Large intestine (tissue), 3 donors: Measurements from ENCODE around the gene NUAK2. TPM values are rescaled to one million over a fixed set of nuclear protein-coding genes. Genes with fewer than 3 reads are reported as not detected.

Experiments used
- DNase-seq, 2 donors: peaks; one replicate each; pipeline versions ENCODE4 v3.0.0 to v3.0.0-alpha.2; 2013
- H3K27ac ChIP-seq: one replicate; pipeline ENCODE4 v1.5.1; 2013; ENCODE audit warnings: low read length
- H3K27me3 ChIP-seq: 2 replicates; pipeline ENCODE4 v1.6.1; 2013; ENCODE audit warnings: low read length; ENCODE audit not compliant: control insufficient read depth, insufficient read depth
- H3K36me3 ChIP-seq: 2 replicates; pipeline ENCODE4 v1.6.1; 2013; ENCODE audit warnings: low read length; ENCODE audit not compliant: control insufficient read depth, insufficient read depth
- H3K4me1 ChIP-seq: one replicate; pipeline ENCODE4 v1.6.1; 2013; ENCODE audit warnings: low read length; ENCODE audit not compliant: control insufficient read depth, insufficient read depth
- H3K4me3 ChIP-seq: one replicate; pipeline ENCODE4 v1.5.1; 2013; ENCODE audit warnings: low read length
- H3K9me3 ChIP-seq: one replicate; pipeline ENCODE4 v1.6.1; 2013; ENCODE audit warnings: mild to moderate bottlenecking, low read depth, low read length, moderate library complexity; ENCODE audit not compliant: control insufficient read depth
- WGBS: methylation state at CpG from one replicate; pipeline ENCODE4 v1.1.5; 2013; ENCODE audit warnings: low lambda C conversion rate; ENCODE audit not compliant: insufficient coverage; 5-methylcytosine and 5-hydroxymethylcytosine counted together
- polyA plus RNA-seq: library from polyadenylated mRNA; unstranded; fragments of 120-200 nt; gene quantifications from one replicate; pipeline ENCODE4 v1.2.1, GENCODE V29; 2013

Gene NUAK2
- polyA plus RNA-seq, 1 donor = 8.5 TPM

DNA sequence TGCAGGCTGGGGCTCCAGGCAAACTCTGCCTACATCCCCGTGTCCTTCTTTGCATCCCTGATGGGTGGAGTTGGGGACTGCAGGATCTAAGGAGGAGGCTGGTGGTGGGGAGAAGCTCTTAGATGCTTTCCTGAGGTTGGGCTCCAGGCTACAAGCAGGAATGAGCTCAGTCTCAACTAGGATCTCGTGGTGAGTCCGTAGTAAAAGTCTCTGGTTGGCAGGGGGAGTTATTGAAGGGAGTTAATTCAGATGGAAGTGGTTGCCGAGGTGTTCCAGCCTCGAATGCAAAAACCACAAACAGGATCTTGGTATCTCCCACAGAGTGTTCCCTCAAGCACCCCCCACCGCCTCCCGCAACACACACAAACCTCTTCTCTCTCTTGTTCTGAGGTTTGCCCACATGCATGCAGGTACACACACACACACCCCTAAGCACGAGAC, 58.8 kb downstream of the NUAK2 start:
- no peak overlapping the region for H3K27ac ChIP-seq

DNA sequence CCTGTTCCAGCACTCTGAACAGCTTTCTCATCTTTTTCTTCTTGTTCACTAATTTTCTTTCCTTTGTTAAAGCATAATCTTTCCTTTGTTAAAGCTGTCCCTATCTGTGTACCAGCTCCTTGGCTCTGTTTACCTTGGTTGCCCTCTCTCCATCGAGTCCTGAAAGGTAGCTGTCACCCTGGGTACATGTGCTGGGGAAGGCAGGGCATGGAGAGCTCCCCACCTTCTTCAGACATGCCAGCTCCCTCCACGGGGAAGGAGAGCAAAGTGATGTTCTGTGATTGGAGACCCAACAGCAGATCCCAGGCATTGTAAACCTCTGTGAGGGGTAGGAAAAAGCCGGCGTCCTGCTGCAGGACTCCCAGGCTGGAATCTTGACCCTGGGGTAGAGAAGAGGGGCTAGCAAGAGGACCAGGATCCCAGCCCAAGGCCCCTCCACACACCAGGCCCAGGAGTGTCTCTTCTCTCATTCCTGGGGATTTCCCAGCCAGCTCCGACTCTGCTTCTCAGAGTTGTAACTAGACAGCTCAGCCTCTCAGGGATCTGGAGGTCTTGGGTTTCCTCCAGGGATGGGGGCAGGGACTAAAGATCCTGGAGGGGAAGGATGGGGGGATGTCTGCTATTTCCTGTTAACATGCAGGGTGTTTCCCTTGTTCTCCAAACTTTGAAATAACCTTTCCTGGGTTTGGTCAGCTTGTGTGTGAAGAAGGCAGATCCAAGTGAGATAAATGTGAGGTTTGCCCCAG, 59.4 kb downstream of the NUAK2 start:
- Histone ChIP-seq H3K9me3 (no peaks in the 10 kb centered on the region), H3K4me1 (no peaks in the 10 kb centered on the region), H3K36me3 (no peaks in the 10 kb centered on the region), H3K4me3 (no peak overlapping the region), H3K27ac (peak overlapping the region; percentile 58), H3K27me3 (peaks cover 2% of the 10 kb centered on the region)
- DNase-seq = peak in 1 of 2 donors; percentile 37
- WGBS = no CpG with 5 or more reads among the region's 5 CpGs

More for the DNA sequence above, 58.8 kb downstream of the NUAK2 start:
- H3K36me3 ChIP-seq = no peaks in the 10 kb centered on the region
- no peak for DNase-seq
- H3K4me3 ChIP-seq = no peak overlapping the region
- no CpG with 5 or more reads among the region's 8 CpGs for WGBS
- H3K9me3 ChIP-seq = no peaks in the 10 kb centered on the region
- H3K4me1 ChIP-seq = no peaks in the 10 kb centered on the region
- H3K27me3 ChIP-seq = peaks cover 2% of the 10 kb centered on the region

DNA sequence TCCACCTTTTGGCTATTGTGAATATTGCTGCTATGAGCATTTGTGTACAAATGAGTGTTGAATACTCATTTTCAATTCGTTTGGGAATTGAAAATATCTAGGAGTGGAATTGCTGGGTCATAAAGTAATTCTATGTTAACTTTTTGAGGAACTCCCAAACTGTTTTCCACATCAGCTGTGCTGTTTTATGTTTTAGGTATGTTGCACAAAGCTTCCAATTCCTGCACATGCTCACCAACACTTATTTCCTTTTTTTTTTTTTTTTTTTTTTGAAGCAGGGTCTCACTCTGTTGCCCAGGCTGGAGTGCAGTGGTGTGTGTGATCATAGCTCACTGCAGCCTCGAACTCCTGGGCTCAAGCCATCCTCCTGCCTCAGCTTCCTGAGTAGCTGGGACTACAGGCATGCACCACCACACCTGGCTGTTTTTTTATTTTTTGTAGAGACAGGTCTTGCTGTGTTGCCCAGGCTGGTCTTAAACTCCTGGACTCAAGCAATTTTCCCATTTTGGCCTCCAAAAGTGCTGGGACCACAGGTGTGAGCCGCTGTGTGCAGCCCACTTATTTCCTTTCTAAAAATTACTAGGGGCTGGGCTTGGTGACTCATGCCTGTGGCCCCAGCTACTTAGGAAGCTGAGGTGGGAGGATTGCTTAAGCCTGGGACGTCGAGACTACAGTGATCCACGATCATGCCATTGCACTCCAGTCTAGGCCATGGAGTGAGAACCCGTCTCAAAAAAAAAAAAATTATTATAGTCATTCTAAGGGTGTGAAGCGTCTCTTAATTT, 60.4 kb downstream of the NUAK2 start:
- Histone ChIP-seq H3K27ac (no peak overlapping the region), H3K36me3 (no peaks in the 10 kb centered on the region), H3K4me1 (no peaks in the 10 kb centered on the region), H3K4me3 (no peak overlapping the region), H3K9me3 (no peaks in the 10 kb centered on the region), H3K27me3 (peaks cover 2% of the 10 kb centered on the region)
- no peak for DNase-seq
- 80% methylated on average over 3 of the region's 8 CpGs for WGBS

DNA sequence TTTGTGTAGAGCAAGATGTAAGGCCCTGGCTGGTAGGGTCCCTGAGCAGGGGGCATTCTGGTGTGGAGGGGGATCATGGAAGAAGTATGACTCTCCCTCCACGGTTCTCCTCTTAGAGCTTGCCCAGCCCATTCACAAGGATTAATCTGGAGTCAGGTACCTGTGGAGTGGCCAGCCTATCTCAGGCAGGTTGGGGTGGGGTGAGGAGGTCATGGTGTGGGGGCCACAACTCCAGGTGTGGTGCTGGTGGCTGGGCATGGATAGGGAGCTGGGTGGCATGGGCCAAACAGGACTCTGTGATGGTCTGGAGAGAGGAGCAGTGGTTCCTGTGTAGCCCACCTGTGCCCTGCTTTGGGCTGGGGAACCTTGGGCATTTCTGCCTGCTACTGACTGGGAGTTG, 61.5 kb downstream of the NUAK2 start:
- Histone ChIP-seq H3K27ac (no peak overlapping the region), H3K36me3 (no peaks in the 10 kb centered on the region), H3K27me3 (peaks cover 2% of the 10 kb centered on the region), H3K9me3 (no peaks in the 10 kb centered on the region), H3K4me1 (no peaks in the 10 kb centered on the region), H3K4me3 (no peak overlapping the region)
- DNase-seq = no peak
- no CpG with 5 or more reads among the region's 1 CpG for whole genome bisulfite sequencing

DNA sequence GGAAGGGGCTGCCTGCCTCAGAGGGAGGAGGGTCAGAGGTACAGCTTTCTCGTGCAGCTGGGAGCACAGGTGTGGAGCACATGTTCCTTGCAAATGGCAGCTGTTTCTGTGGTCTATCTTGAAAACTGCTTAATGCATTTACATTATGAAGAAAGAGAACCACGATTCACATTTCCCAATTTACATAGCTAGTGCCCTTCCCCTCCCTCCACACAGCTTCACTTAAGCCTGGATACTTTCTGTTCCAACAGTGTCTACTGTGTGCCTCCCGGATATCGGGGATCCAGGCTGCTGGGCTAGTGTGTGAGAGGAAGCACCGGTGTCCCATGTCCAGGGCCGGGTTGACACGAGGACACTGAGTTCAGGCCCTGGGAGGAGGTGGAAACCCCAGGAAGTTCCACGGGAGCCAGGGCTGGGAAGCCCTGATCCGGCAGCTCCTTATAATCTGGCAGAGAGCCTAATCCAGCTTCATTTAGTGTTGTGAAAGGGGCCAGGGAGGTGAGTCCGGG, 62.2 kb downstream of the NUAK2 start:
- Histone ChIP-seq H3K27ac (no peak overlapping the region), H3K9me3 (no peaks in the 10 kb centered on the region), H3K4me3 (no peak overlapping the region), H3K27me3 (peaks cover 2% of the 10 kb centered on the region), H3K4me1 (no peaks in the 10 kb centered on the region), H3K36me3 (no peaks in the 10 kb centered on the region)
- 80% methylated on average over 1 of the region's 10 CpGs for WGBS
- peak in 1 of 2 donors; percentile 7 for DNase-seq

DNA sequence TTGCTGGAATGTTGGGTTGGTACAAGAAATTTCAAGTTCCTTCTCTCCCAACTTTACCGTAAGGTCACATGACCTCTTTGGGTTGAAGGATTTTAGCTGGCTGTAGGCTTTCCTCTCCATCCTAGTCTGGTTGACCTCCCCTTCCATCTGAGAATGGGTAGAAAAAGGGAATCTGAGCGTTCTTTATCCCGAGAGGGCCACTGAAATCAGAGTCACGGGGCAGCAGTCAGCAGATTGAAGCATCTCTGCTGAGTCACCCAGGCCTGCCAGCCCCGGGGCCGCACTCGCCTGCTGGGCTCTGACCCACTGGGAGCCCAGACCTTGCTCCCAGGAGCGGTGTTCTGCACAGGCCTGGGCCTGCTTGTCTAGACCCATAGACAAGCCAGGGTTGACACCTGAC, 62.8 kb downstream of the NUAK2 start:
- no peaks in the 10 kb centered on the region for H3K9me3 ChIP-seq
- H3K4me3 ChIP-seq = no peak overlapping the region
- no peak overlapping the region for H3K27ac ChIP-seq
- no CpG with 5 or more reads among the region's 8 CpGs for WGBS
- H3K4me1 ChIP-seq = no peaks in the 10 kb centered on the region
- DNase-seq = no peak
- H3K27me3 ChIP-seq = peaks cover 2% of the 10 kb centered on the region
- no peaks in the 10 kb centered on the region for H3K36me3 ChIP-seq

DNA sequence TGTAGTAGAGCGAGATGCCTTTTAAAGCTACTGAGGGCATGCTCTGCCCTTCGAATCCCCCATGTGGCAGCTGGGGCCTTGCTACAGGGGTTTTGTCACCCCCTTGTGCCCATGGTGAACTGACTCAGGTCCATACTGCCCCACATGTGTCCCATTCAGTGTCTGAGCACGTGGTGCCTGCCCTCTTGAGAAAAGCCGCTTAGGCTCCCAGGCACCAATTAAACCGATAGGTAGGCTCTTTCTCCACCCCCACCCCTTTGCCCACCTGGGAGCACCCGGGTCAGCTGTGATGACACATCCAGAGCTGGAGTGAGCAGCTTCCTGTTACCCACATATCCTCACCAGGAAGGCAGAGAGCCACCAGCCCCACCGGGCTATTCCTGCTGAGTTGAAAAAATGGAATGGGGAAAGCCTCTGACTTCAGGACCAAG, 63.3 kb downstream of the NUAK2 start:
- Histone ChIP-seq H3K4me1 (no peaks in the 10 kb centered on the region), H3K27ac (no peak overlapping the region), H3K27me3 (peaks cover 2% of the 10 kb centered on the region), H3K36me3 (no peaks in the 10 kb centered on the region), H3K4me3 (no peak overlapping the region), H3K9me3 (no peaks in the 10 kb centered on the region)
- WGBS = no CpG with 5 or more reads among the region's 7 CpGs
- DNase-seq = no peak

DNA sequence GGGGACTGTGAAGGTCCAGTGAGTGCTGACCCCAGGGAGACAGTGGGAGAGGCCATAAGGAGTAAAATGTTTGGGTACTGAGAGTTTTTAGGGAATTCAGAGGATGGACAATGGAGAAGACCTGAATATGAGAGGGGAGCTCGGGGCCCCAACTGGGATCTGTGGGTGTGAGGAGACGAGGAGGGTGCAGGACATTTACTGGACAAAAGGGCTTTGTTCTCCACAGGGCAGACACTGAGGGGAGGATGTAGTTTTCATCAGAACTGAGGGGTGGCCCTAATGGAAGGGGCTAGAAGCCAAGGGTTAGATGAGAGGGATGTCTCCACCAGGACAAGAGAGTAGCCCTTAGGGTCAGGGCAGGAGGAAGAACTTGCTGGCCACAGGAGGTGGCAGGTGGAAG, 63.8 kb downstream of the NUAK2 start:
- no peaks in the 10 kb centered on the region for H3K4me1 ChIP-seq
- no peaks in the 10 kb centered on the region for H3K9me3 ChIP-seq
- no peak for DNase-seq
- H3K36me3 ChIP-seq = no peaks in the 10 kb centered on the region
- H3K27ac ChIP-seq = no peak overlapping the region
- WGBS = 60% methylated on average over 1 of the region's 2 CpGs
- no peak overlapping the region for H3K4me3 ChIP-seq
- no peaks in the 10 kb centered on the region for H3K27me3 ChIP-seq

DNA sequence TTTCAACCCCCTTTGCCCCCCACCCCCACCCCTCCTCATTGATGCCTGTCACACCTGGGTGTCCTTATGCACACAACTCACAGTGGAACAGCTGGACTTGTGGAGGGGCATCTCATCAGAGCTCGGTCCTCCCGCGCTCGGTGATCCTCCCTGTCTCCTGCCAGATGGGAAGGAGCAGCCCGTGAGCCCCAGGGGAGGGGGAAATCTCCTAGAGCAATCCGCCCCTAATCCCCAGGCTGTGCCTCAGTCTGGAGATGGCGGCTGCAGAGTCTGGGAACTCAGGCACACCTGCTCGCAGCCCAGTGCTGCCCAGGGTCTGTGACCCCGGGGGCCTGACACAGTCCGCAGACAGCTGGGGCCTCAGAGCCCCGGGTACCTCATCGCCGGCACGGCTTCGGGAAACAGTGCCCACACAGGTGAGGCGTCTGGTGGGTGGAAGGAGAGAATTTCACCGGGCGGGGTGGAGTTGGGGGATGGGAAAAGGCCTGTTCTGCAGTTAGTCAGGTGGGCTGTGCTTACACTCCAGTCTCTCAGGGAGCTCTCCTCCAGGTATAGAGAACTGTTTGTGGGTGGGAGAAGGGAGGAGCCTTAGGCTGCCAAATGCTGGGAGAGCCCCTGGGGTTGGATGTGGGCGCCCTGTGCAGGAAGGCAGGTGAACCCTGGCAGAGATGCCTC, 64.5 kb downstream of the NUAK2 start:
- no peak for DNase-seq
- H3K4me1 ChIP-seq = no peaks in the 10 kb centered on the region
- H3K27ac ChIP-seq = no peak overlapping the region
- no peak overlapping the region for H3K4me3 ChIP-seq
- no peaks in the 10 kb centered on the region for H3K27me3 ChIP-seq
- H3K9me3 ChIP-seq = no peaks in the 10 kb centered on the region
- no CpG with 5 or more reads among the region's 19 CpGs for WGBS
- H3K36me3 ChIP-seq = no peaks in the 10 kb centered on the region
